GM21576 (cell line): ENCODE measurements around the gene MAP2K2.

ENCODE experiments used
- ATAC-seq: cut with Tn5 transposase; IDR thresholded peaks from one replicate; pipeline ENCODE4 v1.9.1; 2021; ENCODE audit warnings: mild to moderate bottlenecking, moderate library complexity; ENCODE audit not compliant: unreplicated experiment

The MAP2K2 gene

GRCh38 chr19:4081441-4082129 is 42.3 kb downstream of the MAP2K2 start:
- no peak for ATAC-seq

GRCh38 chr19:4080473-4080872 is 43.4 kb downstream of the MAP2K2 start:
- ATAC-seq, result no peak

GRCh38 chr19:4077800-4078684 is 45.9 kb downstream of the MAP2K2 start:
- no peak for ATAC-seq

- no peak for ATAC-seq
These were observed 46.9 kb downstream of the MAP2K2 start for GRCh38 chr19:4077007-4077374.

- no peak for ATAC-seq
These were observed 48.5 kb downstream of the MAP2K2 start for GRCh38 chr19:4075373-4075772.

GRCh38 chr19:4071610-4072009 is 52.3 kb downstream of the MAP2K2 start:
- no peak for ATAC-seq

- no peak for ATAC-seq
These were observed 54.5 kb downstream of the MAP2K2 start for GRCh38 chr19:4069331-4069959.

GRCh38 chr19:4068047-4068966 is 55.6 kb downstream of the MAP2K2 start:
- ATAC-seq, result no peak

- no peak for ATAC-seq
These were observed 56.4 kb downstream of the MAP2K2 start for GRCh38 chr19:4067396-4068046.

- no peak for ATAC-seq
These were observed 57.1 kb downstream of the MAP2K2 start, which contains the start of gene ZBTB7A for GRCh38 chr19:4066682-4067395. Gene ZBTB7A (minus strand): TSS chr19:4066899. CDS start chr19:4055232, 11,667 bp downstream.

GRCh38 chr19:4066176-4066606 is 57.7 kb downstream of the MAP2K2 start:
- ATAC-seq, result no peak

GRCh38 chr19:4065430-4066175 is 58.3 kb downstream of the MAP2K2 start:
- peak; percentile 63 for ATAC-seq

- ATAC-seq, result no peak
These were observed 59.2 kb downstream of the MAP2K2 start for GRCh38 chr19:4064496-4065260.

GRCh38 chr19:4064149-4064495 is 59.8 kb downstream of the MAP2K2 start:
- no peak for ATAC-seq

- no peak for ATAC-seq
These were observed 60.4 kb downstream of the MAP2K2 start for GRCh38 chr19:4063369-4064148.

GRCh38 chr19:4062419-4063368 is 61.2 kb downstream of the MAP2K2 start:
- no peak for ATAC-seq
